HEK293 (cell line): ENCODE data around the gene UGT1A10.

ENCODE experiments used
- BCL11B ChIP-seq: fragments of 450-650 bp; formaldehyde crosslinking; IDR thresholded peaks from 2 replicates; pipeline ENCODE4 v1.5.1; 2016; ENCODE audit warnings: low read depth, missing biosample characterization, missing genetic modification characterization
- KLF10 ChIP-seq: fragments of 450-650 bp; IDR thresholded peaks from 2 replicates; pipeline ENCODE4 v1.5.1; 2018; ENCODE audit warnings: missing biosample characterization, mild to moderate bottlenecking, missing genetic modification characterization
- KLF9 ChIP-seq: fragments of 450-650 bp; formaldehyde crosslinking; IDR thresholded peaks from 2 replicates; pipeline ENCODE4 v1.5.1; 2016; ENCODE audit warnings: missing biosample characterization, missing genetic modification characterization, low read depth
- YY1 ChIP-seq: fragments of 450-650 bp; formaldehyde crosslinking; IDR thresholded peaks from 2 replicates; pipeline ENCODE4 v1.5.1; 2018; ENCODE audit warnings: missing biosample characterization, missing genetic modification characterization
- ZBTB21 ChIP-seq: fragments of 450-650 bp; formaldehyde crosslinking; IDR thresholded peaks from 2 replicates; pipeline ENCODE4 v1.5.1; 2017; ENCODE audit warnings: missing biosample characterization, missing genetic modification characterization
- ZNF292 ChIP-seq: fragments of 450-650 bp; formaldehyde crosslinking; IDR thresholded peaks from 2 replicates; pipeline ENCODE4 v1.5.1; 2016; ENCODE audit warnings: low read depth, missing biosample characterization, missing genetic modification characterization, borderline replicate concordance
- ZNF501 ChIP-seq: fragments of 450-650 bp; formaldehyde crosslinking; IDR thresholded peaks from 2 replicates; pipeline ENCODE4 v1.5.1; 2016; ENCODE audit warnings: missing biosample characterization, missing genetic modification characterization
- ZNF624 ChIP-seq: fragments of 450-650 bp; formaldehyde crosslinking; IDR thresholded peaks from 2 replicates; pipeline ENCODE4 v1.5.1; 2017; ENCODE audit warnings: missing biosample characterization, missing genetic modification characterization
- ZNF626 ChIP-seq: fragments of 450-650 bp; sonication (Bioruptor Pico); formaldehyde crosslinking; IDR thresholded peaks from 2 replicates; pipeline ENCODE4 v1.5.1; 2018; ENCODE audit warnings: missing biosample characterization, missing genetic modification characterization, inconsistent platforms
- TF ChIP-seq, protein P1 (sequence below): fragments of 450-650 bp; formaldehyde crosslinking; IDR thresholded peaks from 2 replicates; pipeline ENCODE4 v1.5.1; 2016; ENCODE audit warnings: missing biosample characterization, missing genetic modification characterization
- TF ChIP-seq, protein P2 (sequence below): fragments of 450-650 bp; formaldehyde crosslinking; IDR thresholded peaks from 2 replicates; pipeline ENCODE4 v1.5.1; 2016; ENCODE audit warnings: missing biosample characterization, missing genetic modification characterization
- TF ChIP-seq, protein P3 (sequence below): fragments of 450-650 bp; formaldehyde crosslinking; IDR thresholded peaks from 2 replicates; pipeline ENCODE4 v1.5.1; 2016; ENCODE audit warnings: missing biosample characterization, missing genetic modification characterization

DNA sequence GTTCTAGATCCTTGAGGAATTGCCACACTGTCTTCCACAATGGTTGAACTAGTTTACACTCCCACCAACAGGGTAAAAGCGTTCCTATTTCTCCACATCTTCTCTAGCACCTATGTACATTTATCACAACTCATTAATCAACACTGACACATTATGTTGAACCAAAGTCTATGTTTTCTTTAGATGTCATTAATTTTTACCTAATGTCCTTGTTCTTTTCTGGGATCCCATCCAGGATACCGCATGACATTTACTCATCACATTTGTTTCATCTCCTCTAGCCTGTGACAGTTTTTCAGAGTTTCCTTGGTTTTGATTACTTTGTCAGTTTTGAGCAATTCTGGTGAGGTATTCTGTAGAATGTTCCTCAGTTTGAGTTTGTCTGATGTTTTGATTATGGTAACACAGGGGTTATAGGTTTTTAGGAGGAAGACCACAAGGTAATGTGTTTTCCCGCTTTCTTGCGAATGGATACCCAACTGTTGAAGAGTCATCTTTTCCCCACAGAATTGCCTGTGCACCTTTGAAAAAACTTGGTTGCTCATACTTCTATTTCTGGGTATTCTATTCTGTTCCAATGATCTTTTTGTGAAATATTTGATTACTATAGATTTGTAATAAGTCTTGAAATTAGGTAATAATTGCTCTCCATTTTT is 32.5 kb downstream of the UGT1A10 start:
- TF ChIP-seq KLF10 = no peak
- TF ChIP-seq BCL11B = no peak
- TF ChIP-seq, protein P1, sequence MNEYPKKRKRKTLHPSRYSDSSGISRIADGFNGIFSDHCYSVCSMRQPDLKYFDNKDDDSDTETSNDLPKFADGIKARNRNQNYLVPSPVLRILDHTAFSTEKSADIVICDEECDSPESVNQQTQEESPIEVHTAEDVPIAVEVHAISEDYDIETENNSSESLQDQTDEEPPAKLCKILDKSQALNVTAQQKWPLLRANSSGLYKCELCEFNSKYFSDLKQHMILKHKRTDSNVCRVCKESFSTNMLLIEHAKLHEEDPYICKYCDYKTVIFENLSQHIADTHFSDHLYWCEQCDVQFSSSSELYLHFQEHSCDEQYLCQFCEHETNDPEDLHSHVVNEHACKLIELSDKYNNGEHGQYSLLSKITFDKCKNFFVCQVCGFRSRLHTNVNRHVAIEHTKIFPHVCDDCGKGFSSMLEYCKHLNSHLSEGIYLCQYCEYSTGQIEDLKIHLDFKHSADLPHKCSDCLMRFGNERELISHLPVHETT (tag by site-specific recombination) = no peak
- TF ChIP-seq ZBTB21 (tag by site-specific recombination) = no peak
- TF ChIP-seq, protein P2, sequence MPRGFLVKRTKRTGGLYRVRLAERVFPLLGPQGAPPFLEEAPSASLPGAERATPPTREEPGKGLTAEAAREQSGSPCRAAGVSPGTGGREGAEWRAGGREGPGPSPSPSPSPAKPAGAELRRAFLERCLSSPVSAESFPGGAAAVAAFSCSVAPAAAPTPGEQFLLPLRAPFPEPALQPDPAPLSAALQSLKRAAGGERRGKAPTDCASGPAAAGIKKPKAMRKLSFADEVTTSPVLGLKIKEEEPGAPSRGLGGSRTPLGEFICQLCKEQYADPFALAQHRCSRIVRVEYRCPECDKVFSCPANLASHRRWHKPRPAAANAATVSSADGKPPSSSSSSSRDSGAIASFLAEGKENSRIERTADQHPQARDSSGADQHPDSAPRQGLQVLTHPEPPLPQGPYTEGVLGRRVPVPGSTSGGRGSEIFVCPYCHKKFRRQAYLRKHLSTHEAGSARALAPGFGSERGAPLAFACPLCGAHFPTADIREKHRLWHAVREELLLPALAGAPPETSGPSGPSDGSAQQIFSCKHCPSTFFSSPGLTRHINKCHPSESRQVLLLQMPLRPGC (tag by site-specific recombination) = no peak
- TF ChIP-seq, protein P3, sequence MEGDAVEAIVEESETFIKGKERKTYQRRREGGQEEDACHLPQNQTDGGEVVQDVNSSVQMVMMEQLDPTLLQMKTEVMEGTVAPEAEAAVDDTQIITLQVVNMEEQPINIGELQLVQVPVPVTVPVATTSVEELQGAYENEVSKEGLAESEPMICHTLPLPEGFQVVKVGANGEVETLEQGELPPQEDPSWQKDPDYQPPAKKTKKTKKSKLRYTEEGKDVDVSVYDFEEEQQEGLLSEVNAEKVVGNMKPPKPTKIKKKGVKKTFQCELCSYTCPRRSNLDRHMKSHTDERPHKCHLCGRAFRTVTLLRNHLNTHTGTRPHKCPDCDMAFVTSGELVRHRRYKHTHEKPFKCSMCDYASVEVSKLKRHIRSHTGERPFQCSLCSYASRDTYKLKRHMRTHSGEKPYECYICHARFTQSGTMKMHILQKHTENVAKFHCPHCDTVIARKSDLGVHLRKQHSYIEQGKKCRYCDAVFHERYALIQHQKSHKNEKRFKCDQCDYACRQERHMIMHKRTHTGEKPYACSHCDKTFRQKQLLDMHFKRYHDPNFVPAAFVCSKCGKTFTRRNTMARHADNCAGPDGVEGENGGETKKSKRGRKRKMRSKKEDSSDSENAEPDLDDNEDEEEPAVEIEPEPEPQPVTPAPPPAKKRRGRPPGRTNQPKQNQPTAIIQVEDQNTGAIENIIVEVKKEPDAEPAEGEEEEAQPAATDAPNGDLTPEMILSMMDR (tag by site-specific recombination) = no peak
- TF ChIP-seq KLF9 (tag by site-specific recombination) = no peak
- TF ChIP-seq ZNF292 (tag by site-specific recombination) = no peak
- no peak for TF ChIP-seq ZNF626
- no peak for TF ChIP-seq YY1 (tag by site-specific recombination)
- no peak for TF ChIP-seq ZNF501
- TF ChIP-seq ZNF624 (tag by site-specific recombination) = no peak
